HUES48 (cell line): ENCODE data around the gene ZCCHC14.
"Not testable (repeated sequence)": the region's sequence is repeated elsewhere in the genome, so short reads cannot be mapped to it uniquely, and the experiment has no call there.

Experiments used
- H3K27ac ChIP-seq: one replicate; pipeline ENCODE4 v1.7.0; 2013; ENCODE audit warnings: low read depth, low read length, inconsistent platforms
- H3K27me3 ChIP-seq: 2 replicates; pipeline ENCODE4 v1.6.1; 2013; ENCODE audit warnings: mild to moderate bottlenecking, low read length; ENCODE audit not compliant: control insufficient read depth, insufficient read depth
- H3K36me3 ChIP-seq: 2 replicates; pipeline ENCODE4 v1.6.1; 2013; ENCODE audit warnings: low read length; ENCODE audit not compliant: control insufficient read depth, insufficient read depth
- H3K4me1 ChIP-seq: 2 replicates; pipeline ENCODE4 v1.6.1; 2013; ENCODE audit warnings: mild to moderate bottlenecking, low read length; ENCODE audit not compliant: control insufficient read depth, insufficient read depth
- H3K4me3 ChIP-seq: 2 replicates; pipeline ENCODE4 v1.5.1; 2013; ENCODE audit warnings: mild to moderate bottlenecking, low read depth, low read length
- H3K9ac ChIP-seq: 2 replicates; pipeline ENCODE4 v1.6.1; 2013; ENCODE audit warnings: mild to moderate bottlenecking, low read depth, low read length, moderate library complexity
- H3K9me3 ChIP-seq: 2 replicates; pipeline ENCODE4 v1.6.1; 2013; ENCODE audit warnings: low read length; ENCODE audit not compliant: control insufficient read depth, insufficient read depth

Gene ZCCHC14

GRCh38 chr16:87362828-87363559, 129.8 kb downstream of the ZCCHC14 start:
- not testable (repeated sequence) for H3K27ac ChIP-seq, H3K9ac ChIP-seq, H3K27me3 ChIP-seq, H3K9me3 ChIP-seq, H3K4me1 ChIP-seq, H3K4me3 ChIP-seq
- peaks cover 31% of the 10 kb centered on the region for H3K36me3 ChIP-seq

DNA sequence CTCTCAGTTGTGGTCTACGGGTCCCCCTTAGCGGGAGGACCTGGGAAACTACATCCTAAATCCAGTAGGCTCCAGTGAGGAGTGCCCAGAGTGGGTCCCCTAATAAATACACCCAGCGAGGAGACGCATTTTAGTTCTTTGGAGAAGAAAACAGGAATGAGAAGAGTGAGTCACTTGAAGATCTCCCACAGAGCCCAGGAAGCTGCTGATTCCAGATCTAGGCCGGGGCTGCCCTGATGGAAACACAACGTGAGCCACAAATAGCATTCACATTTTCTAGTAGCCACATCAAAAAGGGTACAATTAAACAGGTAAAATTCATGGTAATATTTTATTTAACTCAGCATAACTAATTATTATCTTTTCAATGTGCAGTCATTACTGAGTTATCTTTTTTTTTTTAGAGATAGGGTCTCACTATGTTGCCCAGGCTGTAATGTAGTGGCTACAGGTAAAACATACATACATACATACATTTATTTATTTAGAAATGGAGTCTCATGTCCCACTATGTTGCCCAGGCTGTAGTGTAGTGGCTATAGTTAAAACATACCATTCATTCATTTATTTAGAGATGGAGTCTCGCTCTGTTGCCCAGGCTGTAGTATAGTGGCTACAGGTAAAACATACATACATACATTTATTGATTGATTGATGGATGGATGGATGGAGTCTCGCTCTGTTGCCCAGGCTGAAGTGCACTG, 130.8 kb downstream of the ZCCHC14 start:
- no peaks in the 10 kb centered on the region for H3K9me3 ChIP-seq
- no peak overlapping the region for H3K27ac ChIP-seq
- H3K9ac ChIP-seq = no peak overlapping the region
- H3K4me3 ChIP-seq = no peak overlapping the region
- peaks cover 34% of the 10 kb centered on the region for H3K36me3 ChIP-seq
- no peaks in the 10 kb centered on the region for H3K4me1 ChIP-seq
- no peaks in the 10 kb centered on the region for H3K27me3 ChIP-seq

- H3K4me1 ChIP-seq = no peaks in the 10 kb centered on the region
- peaks cover 34% of the 10 kb centered on the region for H3K36me3 ChIP-seq
- no peaks in the 10 kb centered on the region for H3K27me3 ChIP-seq
- no peak overlapping the region for H3K4me3 ChIP-seq
- H3K9ac ChIP-seq = no peak overlapping the region
- no peaks in the 10 kb centered on the region for H3K9me3 ChIP-seq
- no peak overlapping the region for H3K27ac ChIP-seq
Measured at GRCh38 chr16:87360862-87361610, 131.8 kb downstream of the ZCCHC14 start.

- Histone ChIP-seq H3K9me3 (no peaks in the 10 kb centered on the region), H3K27me3 (no peaks in the 10 kb centered on the region), H3K9ac (no peak overlapping the region), H3K4me1 (no peaks in the 10 kb centered on the region), H3K4me3 (no peak overlapping the region), H3K27ac (no peak overlapping the region), H3K36me3 (peaks cover 34% of the 10 kb centered on the region)
Measured at GRCh38 chr16:87359121-87359520, 133.7 kb downstream of the ZCCHC14 start.

- no peaks in the 10 kb centered on the region for H3K9me3 ChIP-seq
- no peaks in the 10 kb centered on the region for H3K4me1 ChIP-seq
- no peaks in the 10 kb centered on the region for H3K27me3 ChIP-seq
- peaks cover 34% of the 10 kb centered on the region for H3K36me3 ChIP-seq
- no peak overlapping the region for H3K4me3 ChIP-seq
- H3K27ac ChIP-seq = no peak overlapping the region
- H3K9ac ChIP-seq = no peak overlapping the region
Measured at GRCh38 chr16:87358696-87359095, 134.1 kb downstream of the ZCCHC14 start.

DNA sequence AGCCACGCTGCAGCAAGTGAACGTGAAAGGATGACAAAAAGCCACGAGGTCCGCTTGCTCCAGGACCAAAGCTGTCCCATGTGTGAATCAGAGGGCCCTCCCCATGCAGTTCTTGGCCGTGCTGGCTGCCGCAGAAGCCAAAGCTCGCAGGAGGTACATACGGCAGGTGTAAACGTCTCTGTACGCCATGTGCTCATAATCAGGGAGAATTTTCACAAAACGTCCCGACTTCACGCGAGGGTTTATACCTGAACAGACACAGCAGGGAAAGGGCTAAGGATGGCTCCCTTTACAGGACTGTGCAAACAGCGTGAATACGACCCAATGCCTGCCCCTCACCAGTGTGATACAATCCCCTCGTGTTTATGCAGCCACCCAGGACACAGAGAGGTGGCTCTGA, 134.6 kb downstream of the ZCCHC14 start:
- no peaks in the 10 kb centered on the region for H3K4me1 ChIP-seq
- H3K27me3 ChIP-seq = no peaks in the 10 kb centered on the region
- H3K36me3 ChIP-seq = peaks cover 34% of the 10 kb centered on the region
- H3K4me3 ChIP-seq = no peak overlapping the region
- no peak overlapping the region for H3K27ac ChIP-seq
- H3K9me3 ChIP-seq = no peaks in the 10 kb centered on the region
- no peak overlapping the region for H3K9ac ChIP-seq

DNA sequence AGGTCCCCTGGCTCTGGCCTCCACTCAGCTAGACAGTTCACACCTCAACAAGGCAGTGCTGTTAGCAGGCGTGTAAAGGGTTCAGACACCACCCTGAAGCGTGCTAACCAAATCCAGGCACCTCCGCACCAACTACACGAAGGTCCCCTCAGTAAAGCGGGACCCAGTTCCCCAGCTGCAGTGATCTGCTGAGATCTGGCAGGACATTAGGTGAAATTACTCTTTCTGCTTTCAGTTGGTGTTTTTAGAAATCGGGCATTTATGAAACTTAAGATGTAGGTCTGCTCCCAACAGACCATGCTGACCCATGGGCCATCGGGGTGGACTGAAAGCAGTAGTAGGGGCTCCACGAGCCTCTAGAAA, 136.4 kb downstream of the ZCCHC14 start:
- H3K27me3 ChIP-seq = no peaks in the 10 kb centered on the region
- H3K4me1 ChIP-seq = no peaks in the 10 kb centered on the region
- H3K36me3 ChIP-seq = peaks cover 28% of the 10 kb centered on the region
- no peaks in the 10 kb centered on the region for H3K9me3 ChIP-seq
- no peak overlapping the region for H3K27ac ChIP-seq
- H3K9ac ChIP-seq = no peak overlapping the region
- H3K4me3 ChIP-seq = no peak overlapping the region
